Esophagus muscularis mucosa (tissue), 4 donors: Measurements from ENCODE around the gene NHEJ1. TPM values are rescaled to one million over a fixed set of nuclear protein-coding genes. Genes with fewer than 3 reads are reported as not detected.

Experiments
- DNase-seq: peaks from one replicate; pipeline ENCODE4 v3.0.0-alpha.2; 2017; ENCODE audit errors: extremely low spot score
- H3K27ac ChIP-seq, 4 donors: fragments of 200-600 bp; sonication (generic); replicated peaks in 1 of 4; 1 replicate in 3 of 4; 2 replicates in 1 of 4; pipeline ENCODE4 v1.5.1; 2016 to 2019; ENCODE audit warnings: mild to moderate bottlenecking in 1 of 4
- H3K27me3 ChIP-seq, 4 donors: fragments of 200-600 bp; sonication (generic); one replicate each; pipeline versions ENCODE4 v1.5.1 to v1.6.0; 2016 to 2019
- H3K36me3 ChIP-seq, 4 donors: fragments of 200-600 bp; sonication (generic); one replicate each; pipeline ENCODE4 v1.5.1; 2016 to 2019
- H3K4me1 ChIP-seq, 4 donors: fragments of 200-600 bp; sonication (generic); one replicate each; pipeline ENCODE4 v1.5.1; 2016 to 2019
- H3K4me3 ChIP-seq, 4 donors: fragments of 200-600 bp; sonication (generic); 1 replicate in 2 of 4; 2 replicates in 2 of 4; pipeline ENCODE4 v1.5.1; 2016 to 2019; ENCODE audit warnings: mild to moderate bottlenecking in 4 of 4, moderate library complexity in 1 of 4
- H3K9me3 ChIP-seq, 4 donors: fragments of 200-600 bp; sonication (generic); 1 replicate in 3 of 4; 2 replicates in 1 of 4; pipeline ENCODE4 v1.5.1; 2016 to 2019
- CTCF ChIP-seq, 3 experiments: fragments of 200-600 bp in 2 of 3; fragments of 450-650 bp in 1 of 3; sonication (generic) in 2 of 3; IDR thresholded peaks; one replicate each; pipeline ENCODE4 v1.5.1; 2017 to 2019; ENCODE audit warnings: antibody characterized with exemption in 3 of 3, mild to moderate bottlenecking in 2 of 3, moderate library complexity in 1 of 3
- EP300 ChIP-seq: sonication (generic); formaldehyde crosslinking; IDR thresholded peaks from one replicate; pipeline ENCODE4 v1.6.1; 2017; ENCODE audit warnings: antibody characterized with exemption
- POLR2A ChIP-seq: fragments of 450-650 bp; IDR thresholded peaks from one replicate; pipeline ENCODE4 v1.6.1; 2017; ENCODE audit warnings: antibody characterized with exemption, moderate library complexity, mild to moderate bottlenecking, low read depth
- POLR2AphosphoS5 ChIP-seq, 2 donors: sonication (generic); formaldehyde crosslinking; IDR thresholded peaks; one replicate each; pipeline ENCODE4 v1.6.1; 2017; ENCODE audit warnings: antibody characterized with exemption in 2 of 2
- WGBS: methylation state at CpG from one replicate; pipeline ENCODE4 v1.1.5; 2018; 5-methylcytosine and 5-hydroxymethylcytosine counted together
- intact Hi-C: fragments of 100-400 bp; cut with DNase I; formaldehyde crosslinking; loops from one replicate; pipeline ENCODE4 v1.15.1; 2023
- total RNA-seq, 4 donors: library from RNA; depleted of rRNA; stranded (reverse); fragments of >200 nt; gene quantifications; one replicate each; pipeline versions ENCODE4 v1.1.0 to v1.2.1, GENCODE V29; 2016

NHEJ1 gene
- total RNA-seq, 4 donors from 2014 or later: 15.1 to 24.4 (median 17.8) TPM

DNA sequence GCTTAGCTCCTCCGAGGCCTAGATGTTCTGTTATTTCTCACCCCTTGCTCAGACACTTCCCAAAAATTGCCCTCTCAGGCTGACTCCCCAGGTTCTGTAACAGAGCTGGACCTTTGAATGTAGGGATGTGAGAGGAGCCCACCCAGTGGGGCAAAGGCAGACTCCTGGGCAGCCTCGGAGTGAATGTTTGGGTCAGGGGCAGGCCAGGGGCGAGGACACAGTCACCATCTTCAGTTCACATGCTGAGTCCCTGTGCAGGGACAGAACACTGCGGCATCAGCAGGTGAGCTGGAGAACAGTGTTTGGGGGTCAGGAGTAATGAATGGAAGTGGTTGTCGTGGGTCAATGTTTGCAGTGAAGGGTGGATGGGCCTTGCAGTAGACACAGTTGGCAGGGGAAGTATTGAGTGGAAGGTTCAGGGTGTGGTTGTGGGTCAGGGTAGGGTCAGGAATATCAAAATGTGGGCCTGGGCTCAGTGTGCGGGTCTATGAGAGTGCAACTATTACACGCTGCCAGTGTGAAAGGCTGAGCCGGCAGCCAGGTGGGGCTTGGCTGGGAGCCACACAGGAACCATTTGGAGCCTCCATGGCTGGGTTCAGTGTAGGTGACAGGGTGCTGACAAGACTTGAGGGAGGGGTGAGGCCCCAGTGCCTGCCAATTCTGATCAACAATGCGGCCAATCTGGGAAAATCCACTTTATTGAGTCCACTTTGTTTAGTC lies 104.3 kb downstream of the NHEJ1 start:
- no peak for DNase-seq
- H3K27ac ChIP-seq: no peak overlapping the region
- TF ChIP-seq POLR2A (no peak), CTCF (IDR thresholded peaks at IDR 0.05) (no peak), EP300 (no peak), POLR2AphosphoS5 (IDR thresholded peaks at IDR 0.05) (no peak)
- H3K9me3 ChIP-seq: no peaks in the 10 kb centered on the region
- no peaks in the 10 kb centered on the region for H3K36me3 ChIP-seq
- peaks cover 10 to 85% (median 42%) of the 10 kb centered on the region in 4 donors for H3K27me3 ChIP-seq
- H3K4me3 ChIP-seq: no peak overlapping the region
- intact Hi-C loops: loop anchor here (10.0 kb wide), 1 partner anchor 248 kb away; the partner anchor contains the start of gene PTPRN
- 67% methylated on average over 9 of the region's 9 CpGs for WGBS
- peaks cover 36 to 43% (median 42%) of the 10 kb centered on the region in 4 donors for H3K4me1 ChIP-seq

GRCh38 chr2:219054956-219055903 lies 105.4 kb downstream of the NHEJ1 start:
- intact Hi-C loops: loop anchor here (10.0 kb wide), 1 partner anchor 250 kb away; the partner anchor contains the start of gene PTPRN
- peaks cover 29 to 32% (median 31%) of the 10 kb centered on the region in 4 donors for H3K4me1 ChIP-seq
- no peak overlapping the region for H3K4me3 ChIP-seq
- WGBS: 91% methylated on average over 16 of the region's 43 CpGs
- DNase-seq: no peak
- H3K36me3 ChIP-seq: no peaks in the 10 kb centered on the region
- H3K27ac ChIP-seq: no peak overlapping the region
- no peaks in the 10 kb centered on the region for H3K9me3 ChIP-seq
- TF ChIP-seq POLR2AphosphoS5 (IDR thresholded peaks at IDR 0.05) (no peak), CTCF (IDR thresholded peaks at IDR 0.05) (no peak), POLR2A (no peak), EP300 (no peak)
- H3K27me3 ChIP-seq: peaks cover 10 to 85% (median 37%) of the 10 kb centered on the region in 4 donors

DNA sequence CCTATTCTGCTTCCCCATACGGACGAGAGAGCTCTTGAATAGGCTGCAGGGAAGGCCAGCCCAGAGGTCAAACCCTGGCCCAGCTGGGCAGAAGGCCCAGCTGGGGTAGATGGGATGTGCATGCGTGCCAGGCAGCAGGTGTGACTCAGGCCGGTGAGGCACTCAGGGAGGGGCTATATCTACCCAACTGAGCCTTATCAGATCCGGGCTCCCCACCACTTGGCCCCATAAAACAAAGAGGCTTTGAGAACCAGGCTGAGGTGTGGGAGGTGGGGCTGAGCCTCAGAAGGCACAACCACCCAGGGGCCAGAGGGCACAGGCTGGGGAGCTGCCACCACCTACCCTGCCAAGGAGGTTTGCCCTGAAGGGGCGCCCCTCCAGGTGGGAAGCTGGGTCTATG lies 111.3 kb downstream of the NHEJ1 start:
- TF ChIP-seq POLR2A (no peak), POLR2AphosphoS5 (IDR thresholded peaks at IDR 0.05) (no peak), EP300 (no peak), CTCF (IDR thresholded peaks at IDR 0.05) (no peak)
- H3K4me1 ChIP-seq: no peaks in the 10 kb centered on the region
- WGBS: 83% methylated on average over 4 of the region's 6 CpGs
- DNase-seq: no peak
- peaks cover 0 to 81% (median 0%) of the 10 kb centered on the region in 4 donors for H3K27me3 ChIP-seq
- H3K4me3 ChIP-seq: no peak overlapping the region
- intact Hi-C loops: no loop called here
- no peaks in the 10 kb centered on the region for H3K9me3 ChIP-seq
- H3K27ac ChIP-seq: no peak overlapping the region
- H3K36me3 ChIP-seq: no peaks in the 10 kb centered on the region

GRCh38 chr2:219045937-219046550 lies 114.6 kb downstream of the NHEJ1 start:
- intact Hi-C loops: no loop called here

More at GRCh38 chr2:219045937-219046550, 114.6 kb downstream of the NHEJ1 start:
- Histone ChIP-seq H3K4me3 (no peak overlapping the region), H3K4me1 (peaks cover 0 to 5% (median 4%) of the 10 kb centered on the region in 4 donors), H3K36me3 (no peaks in the 10 kb centered on the region), H3K9me3 (no peaks in the 10 kb centered on the region), H3K27ac (no peak overlapping the region), H3K27me3 (peaks cover 0 to 96% (median 7%) of the 10 kb centered on the region in 4 donors)
- DNase-seq: no peak
- 3% methylated on average over 6 of the region's 6 CpGs for WGBS
- TF ChIP-seq POLR2A (no peak), EP300 (no peak)
